Mucosa of rectum (tissue), 2 donors: ENCODE results near the gene MAN1A1.
"Not testable (repeated sequence)": the region's sequence is repeated elsewhere in the genome, so short reads cannot be mapped to it uniquely, and the experiment has no call there.

Source experiments
- H3K27ac ChIP-seq, 2 donors: one replicate each; pipeline ENCODE4 v1.7.0; 2013; ENCODE audit warnings: inconsistent platforms in 2 of 2, low read depth in 2 of 2, low read length in 2 of 2
- H3K27me3 ChIP-seq, 2 donors: one replicate each; pipeline ENCODE4 v1.7.0; 2013; ENCODE audit warnings: low read length in 2 of 2; ENCODE audit not compliant: control insufficient read depth in 2 of 2, insufficient read depth in 2 of 2
- H3K36me3 ChIP-seq, 2 donors: one replicate each; pipeline ENCODE4 v1.7.0; 2013; ENCODE audit warnings: low read length in 2 of 2; ENCODE audit not compliant: control insufficient read depth in 2 of 2, insufficient read depth in 2 of 2
- H3K4me1 ChIP-seq, 2 donors: one replicate each; pipeline ENCODE4 v1.7.0; 2013; ENCODE audit warnings: low read length in 2 of 2, mild to moderate bottlenecking in 1 of 2; ENCODE audit not compliant: control insufficient read depth in 2 of 2, insufficient read depth in 2 of 2
- H3K4me3 ChIP-seq, 2 donors: one replicate each; pipeline ENCODE4 v1.7.0; 2013; ENCODE audit warnings: low read length in 2 of 2
- H3K9ac ChIP-seq, 2 donors: one replicate each; pipeline ENCODE4 v1.7.0; 2013; ENCODE audit warnings: low read length in 2 of 2, low read depth in 1 of 2, mild to moderate bottlenecking in 1 of 2
- H3K9me3 ChIP-seq, 2 donors: one replicate each; pipeline ENCODE4 v1.7.0; 2013; ENCODE audit warnings: low read length in 2 of 2; ENCODE audit not compliant: control insufficient read depth in 2 of 2
- donor health status: healthy.
- donor health status: Normal muscosa, but diverticular disease.

Gene MAN1A1

DNA sequence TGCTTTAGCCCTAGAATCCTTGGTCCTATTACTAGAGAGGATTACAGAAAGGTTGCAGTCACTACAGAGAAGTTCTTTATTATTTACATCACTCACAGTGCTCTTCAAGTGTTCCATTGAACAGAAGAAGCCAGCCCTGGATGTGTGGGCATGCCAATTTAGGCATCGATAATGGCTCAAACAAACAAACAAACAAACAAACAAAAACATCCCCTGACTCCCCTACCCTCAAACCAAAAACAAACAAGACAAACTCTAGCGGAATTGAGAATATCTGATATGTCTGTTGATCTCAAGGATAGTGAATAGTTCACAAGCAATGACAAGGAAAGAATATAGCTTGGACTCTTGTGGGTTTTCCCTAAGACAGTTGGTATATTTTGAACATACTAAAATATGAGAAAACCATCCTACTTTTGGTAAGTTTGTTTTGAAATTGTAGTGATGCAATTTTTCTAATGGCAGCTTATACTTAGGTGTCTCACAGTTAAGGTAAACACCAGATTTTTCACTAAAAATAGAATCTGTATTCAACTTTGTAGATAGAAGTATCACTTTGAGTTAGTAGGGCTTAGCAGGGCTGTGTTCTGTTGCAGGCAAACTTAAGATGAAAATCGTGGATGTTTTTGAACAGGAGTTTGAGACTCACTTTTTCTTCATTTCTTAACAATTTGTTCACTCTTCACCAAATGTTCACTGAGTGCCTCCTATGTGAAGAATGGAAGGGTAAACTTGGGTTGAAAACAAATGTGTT, 178.3 kb downstream of the MAN1A1 start:
- Histone ChIP-seq H3K9me3 (no peaks in the 10 kb centered on the region), H3K27ac (no peak overlapping the region), H3K4me3 (no peak overlapping the region), H3K4me1 (no peaks in the 10 kb centered on the region), H3K36me3 (no peaks in the 10 kb centered on the region), H3K27me3 (no peaks in the 10 kb centered on the region), H3K9ac (no peak overlapping the region)

DNA sequence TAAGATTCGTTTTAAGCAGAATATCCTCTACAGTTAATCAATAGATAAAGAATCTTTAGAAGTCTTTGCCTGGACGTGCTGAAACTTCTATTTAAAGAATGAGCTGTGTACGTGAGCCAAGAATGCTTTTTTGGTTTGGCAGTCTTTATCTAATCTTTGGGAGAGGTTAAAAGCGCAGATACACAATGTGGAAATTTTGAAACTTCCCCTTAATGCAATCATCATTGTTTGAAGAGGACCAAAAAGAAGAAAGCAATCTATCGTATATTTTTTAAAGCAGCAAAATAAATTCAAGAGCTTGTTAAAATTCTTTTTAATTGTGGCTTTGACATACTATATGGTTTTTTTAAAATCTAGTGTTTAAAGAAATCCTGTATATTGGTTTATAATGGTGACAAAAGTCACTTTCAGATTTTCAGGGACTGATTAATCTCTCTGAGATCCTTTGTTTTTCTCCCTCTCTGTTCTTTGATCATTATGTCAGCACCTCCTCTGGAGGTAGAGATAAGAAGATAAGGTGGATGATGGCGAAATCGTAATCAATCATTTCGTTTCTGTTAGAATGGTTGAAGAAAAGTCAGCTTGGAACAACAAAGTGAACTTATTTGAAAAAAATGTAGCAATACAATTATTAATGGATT, 179.0 kb downstream of the MAN1A1 start:
- H3K9ac ChIP-seq: no peak overlapping the region
- no peaks in the 10 kb centered on the region for H3K27me3 ChIP-seq
- H3K4me1 ChIP-seq: no peaks in the 10 kb centered on the region
- H3K27ac ChIP-seq: no peak overlapping the region
- H3K4me3 ChIP-seq: no peak overlapping the region
- H3K9me3 ChIP-seq: no peaks in the 10 kb centered on the region
- H3K36me3 ChIP-seq: no peaks in the 10 kb centered on the region

DNA sequence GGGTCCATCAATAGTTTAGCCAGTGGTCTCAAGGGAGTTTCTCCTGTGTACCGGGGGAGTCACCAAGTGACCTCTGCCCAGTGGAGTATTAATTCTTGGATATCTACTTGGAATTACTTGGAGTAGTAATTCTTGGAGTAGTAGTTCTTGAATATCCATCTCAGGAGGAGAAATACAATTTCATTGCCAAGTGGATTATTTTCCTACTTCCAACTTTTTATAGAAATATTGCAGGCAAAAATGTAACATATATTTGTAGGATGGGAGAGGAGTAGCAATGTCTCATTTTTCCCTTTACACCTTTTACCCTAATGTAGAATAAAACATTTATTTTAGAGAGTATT, 179.5 kb downstream of the MAN1A1 start:
- Histone ChIP-seq H3K36me3 (no peaks in the 10 kb centered on the region), H3K4me1 (no peaks in the 10 kb centered on the region), H3K27ac (no peak overlapping the region), H3K9ac (no peak overlapping the region), H3K9me3 (no peaks in the 10 kb centered on the region), H3K27me3 (no peaks in the 10 kb centered on the region), H3K4me3 (no peak overlapping the region)

DNA sequence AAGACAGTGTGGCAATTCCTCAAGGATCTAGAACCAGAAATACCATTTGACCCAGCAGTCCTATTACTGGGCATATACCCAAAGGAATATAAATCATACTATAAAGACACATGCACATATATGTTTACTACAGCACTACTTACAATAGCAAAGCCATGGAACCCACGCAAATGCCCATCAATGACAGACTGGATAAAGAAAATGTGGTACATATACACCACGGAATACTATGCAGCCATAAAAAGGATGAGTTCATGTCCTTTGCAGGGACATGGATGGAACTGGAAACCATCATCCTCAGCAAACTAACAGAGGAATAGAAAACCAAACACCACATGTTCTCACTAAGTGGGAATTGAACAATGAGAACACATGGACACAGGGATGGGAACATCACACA, 180.2 kb downstream of the MAN1A1 start:
- not testable (repeated sequence) for H3K9me3 ChIP-seq, H3K27ac ChIP-seq, H3K27me3 ChIP-seq, H3K36me3 ChIP-seq, H3K4me1 ChIP-seq, H3K4me3 ChIP-seq, H3K9ac ChIP-seq

DNA sequence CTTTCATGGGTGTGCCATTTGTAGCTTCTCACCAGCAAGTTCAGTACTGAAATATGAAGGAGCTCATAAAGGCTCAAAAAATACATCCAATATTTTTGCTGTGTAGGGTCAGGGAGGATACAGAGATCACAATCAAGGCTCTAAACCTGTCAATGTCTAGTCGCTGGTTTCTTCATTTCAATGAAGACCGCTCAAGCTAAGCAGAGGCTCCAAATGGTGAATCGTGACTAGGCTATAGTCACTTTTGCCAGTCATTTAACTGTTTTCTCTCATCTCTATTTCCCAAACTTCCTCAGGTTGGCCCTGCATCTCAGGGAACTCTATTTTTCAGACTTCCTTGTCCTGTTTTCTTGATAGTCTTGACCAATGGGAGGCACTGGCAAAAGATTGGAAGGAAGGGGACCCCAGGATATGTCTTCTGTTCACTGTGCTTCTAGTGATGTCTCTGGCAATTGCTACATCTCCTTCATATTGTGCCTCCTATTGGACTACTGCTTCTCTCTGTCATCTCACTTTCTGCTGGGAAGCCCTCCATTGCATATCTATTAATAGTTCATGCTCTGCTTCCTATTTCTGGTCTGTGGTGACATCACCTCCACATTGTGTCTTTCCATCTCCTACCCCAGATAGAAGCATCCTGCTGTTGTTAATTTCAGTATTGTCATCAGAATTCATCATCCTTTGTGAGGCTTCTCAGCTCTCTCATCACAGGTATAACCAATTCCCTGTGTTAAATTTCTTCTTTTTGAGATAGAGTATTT, 183.4 kb downstream of the MAN1A1 start:
- Histone ChIP-seq H3K9me3 (no peaks in the 10 kb centered on the region), H3K4me1 (no peaks in the 10 kb centered on the region), H3K9ac (no peak overlapping the region), H3K36me3 (no peaks in the 10 kb centered on the region), H3K4me3 (no peak overlapping the region), H3K27ac (no peak overlapping the region), H3K27me3 (no peaks in the 10 kb centered on the region)

DNA sequence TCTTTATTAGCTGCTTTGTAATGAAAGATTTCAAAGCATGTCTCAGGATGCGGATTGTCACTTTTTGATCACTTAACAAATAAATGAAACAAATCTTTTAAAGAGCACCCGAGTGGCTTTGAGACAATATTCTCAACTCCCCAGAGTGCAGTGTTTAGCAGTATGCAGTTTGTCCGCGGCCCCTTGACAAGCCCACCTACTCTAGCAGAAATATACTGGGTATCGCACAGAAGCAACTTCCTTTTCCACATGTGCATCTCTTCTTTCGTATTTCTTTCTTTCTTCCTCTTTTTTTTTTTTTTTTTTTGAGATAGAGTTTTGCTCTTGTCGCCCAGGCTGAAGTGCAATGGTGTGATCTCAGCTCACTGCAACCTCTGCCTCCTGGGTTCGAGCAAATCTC, 186.6 kb downstream of the MAN1A1 start:
- no peaks in the 10 kb centered on the region for H3K36me3 ChIP-seq
- H3K4me1 ChIP-seq: no peaks in the 10 kb centered on the region
- H3K27me3 ChIP-seq: no peaks in the 10 kb centered on the region
- H3K9me3 ChIP-seq: no peaks in the 10 kb centered on the region
- no peak overlapping the region for H3K9ac ChIP-seq
- H3K27ac ChIP-seq: no peak overlapping the region
- no peak overlapping the region for H3K4me3 ChIP-seq

DNA sequence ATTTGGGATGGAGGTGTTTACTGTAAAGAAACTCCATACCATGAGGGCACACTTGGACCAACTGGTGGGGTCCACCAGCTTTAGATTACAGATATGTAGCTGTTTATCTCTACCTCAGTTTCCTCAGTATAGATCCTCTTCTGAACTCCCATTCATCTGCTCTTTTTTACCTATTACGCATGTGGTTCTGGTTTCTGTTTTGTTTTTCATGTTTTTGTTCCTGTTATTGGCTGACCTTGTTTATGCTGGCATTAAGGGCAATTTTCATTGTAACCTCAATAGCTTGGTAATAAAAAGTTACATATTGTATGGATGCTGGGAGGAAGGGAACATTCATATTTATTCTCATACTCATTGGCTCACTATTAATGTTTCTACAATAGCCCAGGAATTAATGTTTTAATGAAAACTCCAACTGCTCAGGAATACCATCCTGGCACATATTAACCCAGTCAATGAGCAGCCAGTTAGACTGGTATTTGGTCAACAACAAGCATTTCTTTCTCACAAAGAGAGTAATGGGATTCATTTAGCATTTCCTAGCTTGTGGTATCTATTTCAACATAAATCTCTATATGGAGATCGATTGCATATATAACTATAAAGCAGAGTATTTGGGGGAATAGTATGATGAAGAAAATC, 187.3 kb downstream of the MAN1A1 start:
- Histone ChIP-seq H3K36me3 (no peaks in the 10 kb centered on the region), H3K27me3 (no peaks in the 10 kb centered on the region), H3K27ac (no peak overlapping the region), H3K9me3 (no peaks in the 10 kb centered on the region), H3K4me3 (no peak overlapping the region), H3K9ac (no peak overlapping the region), H3K4me1 (peaks cover 0 to 2% of the 10 kb centered on the region in 2 donors)

DNA sequence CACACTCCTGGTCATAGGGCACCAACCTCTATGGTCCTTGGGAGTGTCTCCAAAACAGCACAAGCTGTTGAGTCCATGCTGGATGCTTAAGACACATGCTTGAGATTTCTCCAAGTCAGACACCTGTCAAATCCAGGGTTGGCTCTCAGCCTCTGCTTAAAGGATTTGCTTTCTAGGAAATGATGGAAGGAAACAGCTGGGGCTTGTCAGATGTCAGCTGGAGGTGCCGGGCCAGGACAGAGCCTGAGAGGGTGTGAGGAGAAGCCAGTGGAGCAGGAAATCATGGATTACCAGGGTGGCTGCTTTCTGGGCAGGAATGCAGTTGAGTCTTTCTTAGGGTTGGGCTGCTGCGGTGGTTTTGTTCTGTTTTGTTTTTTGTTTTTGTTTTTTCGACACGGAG, 188.1 kb downstream of the MAN1A1 start:
- Histone ChIP-seq H3K4me3 (no peak overlapping the region), H3K36me3 (no peaks in the 10 kb centered on the region), H3K9me3 (no peaks in the 10 kb centered on the region), H3K9ac (no peak overlapping the region), H3K27me3 (no peaks in the 10 kb centered on the region), H3K27ac (no peak overlapping the region), H3K4me1 (peaks cover 0 to 2% of the 10 kb centered on the region in 2 donors)

DNA sequence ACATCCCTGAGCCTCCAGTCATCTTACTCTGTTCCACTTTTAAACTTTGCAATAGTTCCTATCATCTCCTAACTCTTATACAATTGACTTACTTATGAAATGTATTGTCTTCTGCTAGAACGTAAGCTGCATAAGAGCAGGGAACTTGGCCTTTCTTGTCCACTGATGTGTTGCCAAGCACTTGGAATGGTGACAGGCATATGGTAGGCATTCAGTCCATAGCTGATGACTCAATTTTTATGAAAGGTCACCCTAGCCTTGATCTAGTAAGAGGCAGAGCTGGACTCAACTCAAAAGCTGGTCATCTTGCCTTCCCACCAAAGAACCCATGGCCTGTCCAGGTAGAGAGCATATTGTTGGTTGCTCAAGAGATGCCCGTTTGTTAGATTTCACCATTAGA, 188.7 kb downstream of the MAN1A1 start:
- Histone ChIP-seq H3K9me3 (no peaks in the 10 kb centered on the region), H3K27ac (no peak overlapping the region), H3K4me3 (no peak overlapping the region), H3K4me1 (peaks cover 0 to 2% of the 10 kb centered on the region in 2 donors), H3K36me3 (no peaks in the 10 kb centered on the region), H3K9ac (no peak overlapping the region), H3K27me3 (no peaks in the 10 kb centered on the region)
